NCI-H82 (cell line): ENCODE measurements around the gene UNC13C.
A peak's percentile ranks its signal among the peaks of the same experiment; 100 is the strongest.

Experiments used
- DNase-seq: peaks from one replicate; lab custom pipeline; 2025; lab: John Stamatoyannopoulos, UW

The UNC13C gene

DNA sequence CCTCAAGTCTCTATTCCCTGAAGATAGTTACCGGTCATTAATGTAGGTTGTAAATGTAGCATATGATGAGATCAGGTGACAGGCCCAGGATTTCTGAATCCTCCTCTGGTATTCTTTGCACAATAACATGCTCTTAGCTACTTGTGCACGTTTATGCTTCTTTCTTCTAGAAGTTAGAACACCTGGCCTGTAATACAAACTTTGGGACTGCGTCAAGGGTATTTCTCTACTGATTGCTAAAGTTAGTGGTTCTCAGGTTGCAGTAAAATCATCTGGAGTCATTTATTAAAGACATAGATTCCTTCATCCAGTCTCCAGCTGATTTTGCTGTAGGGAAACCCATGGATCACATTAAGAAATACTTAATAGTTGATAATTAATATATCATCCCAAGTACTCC is 48.0 kb downstream of the UNC13C start:
- DNase-seq, result no peak

DNA sequence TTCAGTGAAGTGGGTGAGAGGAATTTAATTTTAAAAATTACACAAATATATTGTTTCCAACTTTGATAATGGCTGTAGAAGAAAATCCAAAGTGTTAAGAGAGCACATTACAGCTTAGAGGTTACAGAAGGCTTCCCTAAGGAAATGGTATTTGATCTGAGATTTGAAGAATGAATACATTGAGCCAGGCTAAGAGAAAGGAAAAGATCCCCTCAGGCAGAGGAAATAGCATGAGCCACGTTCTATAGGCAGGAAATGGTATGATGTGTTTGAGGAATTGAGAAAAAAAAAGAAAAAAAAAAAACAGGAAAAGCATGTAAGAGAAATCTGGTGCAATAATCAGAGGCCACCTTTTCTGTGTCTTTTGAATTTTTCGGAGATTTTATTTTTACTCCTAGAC is 48.6 kb downstream of the UNC13C start:
- DNase-seq, result no peak

- DNase-seq, result no peak
These were observed 50.8 kb downstream of the UNC13C start for GRCh38 chr15:54029081-54029480.

DNA sequence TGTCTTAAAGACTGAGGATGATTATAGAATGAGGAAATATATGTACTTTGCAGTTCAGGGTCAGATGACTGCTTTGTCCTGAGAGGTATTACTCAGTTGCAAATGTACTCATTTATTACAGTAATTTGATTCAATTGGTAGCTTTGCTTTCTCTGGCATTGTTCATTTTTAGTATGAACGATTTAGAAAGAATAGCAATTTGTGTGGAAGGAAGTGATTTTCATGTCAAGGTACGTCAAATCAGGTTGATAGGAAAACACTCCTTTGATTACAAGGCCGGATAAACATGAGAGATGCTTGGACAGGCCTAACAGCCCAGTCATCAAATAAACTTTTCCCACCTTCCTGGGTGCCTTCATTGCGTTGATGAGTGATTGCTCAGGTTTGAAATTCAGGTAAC is 53.8 kb downstream of the UNC13C start:
- no peak for DNase-seq

DNA sequence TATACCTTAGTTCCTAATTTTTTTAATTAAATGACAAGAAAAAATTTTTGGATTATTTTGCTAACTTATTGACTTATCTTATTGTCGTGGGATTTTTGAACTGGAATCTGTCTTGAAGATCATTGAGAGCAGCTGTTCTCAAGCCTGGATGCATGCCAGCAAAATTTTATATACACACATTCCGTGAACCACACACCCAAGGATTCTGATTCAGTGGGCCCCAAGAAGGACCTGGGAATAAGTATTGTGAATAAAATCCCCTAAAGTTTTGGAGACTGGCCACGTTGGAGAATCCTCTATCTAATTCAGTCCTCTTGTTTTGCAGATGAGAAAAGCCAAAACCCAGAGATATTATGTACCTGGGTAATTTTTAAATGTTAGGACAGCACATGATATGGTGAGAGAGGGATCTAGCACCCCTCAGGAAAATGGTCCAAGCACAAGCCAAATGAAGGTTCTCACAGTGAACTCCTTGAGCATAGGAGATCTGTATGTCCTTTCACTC is 55.2 kb downstream of the UNC13C start:
- no peak for DNase-seq

- DNase-seq, result no peak
These were observed 55.7 kb downstream of the UNC13C start for GRCh38 chr15:54033869-54034458.

GRCh38 chr15:54035616-54036015 is 57.4 kb downstream of the UNC13C start:
- DNase-seq, result no peak

DNA sequence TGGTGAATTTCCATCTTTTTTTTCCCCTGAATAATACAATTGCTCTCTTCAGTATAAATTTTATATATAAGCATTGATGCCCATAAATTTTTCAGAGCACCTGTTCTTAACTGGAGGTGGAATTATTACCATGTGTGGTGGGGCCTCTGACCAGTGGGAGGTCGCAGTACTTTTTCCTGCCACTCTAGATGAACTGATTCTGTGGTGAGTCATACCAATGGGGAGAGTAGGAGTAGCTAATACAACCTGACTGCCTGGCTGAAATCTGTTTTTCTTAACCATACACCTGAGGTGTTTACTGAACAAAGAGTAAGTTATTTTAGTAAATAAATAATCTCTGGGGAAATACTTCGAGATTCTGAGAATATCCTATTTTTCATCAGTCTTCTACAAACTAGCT is 67.2 kb downstream of the UNC13C start:
- no peak for DNase-seq

DNA sequence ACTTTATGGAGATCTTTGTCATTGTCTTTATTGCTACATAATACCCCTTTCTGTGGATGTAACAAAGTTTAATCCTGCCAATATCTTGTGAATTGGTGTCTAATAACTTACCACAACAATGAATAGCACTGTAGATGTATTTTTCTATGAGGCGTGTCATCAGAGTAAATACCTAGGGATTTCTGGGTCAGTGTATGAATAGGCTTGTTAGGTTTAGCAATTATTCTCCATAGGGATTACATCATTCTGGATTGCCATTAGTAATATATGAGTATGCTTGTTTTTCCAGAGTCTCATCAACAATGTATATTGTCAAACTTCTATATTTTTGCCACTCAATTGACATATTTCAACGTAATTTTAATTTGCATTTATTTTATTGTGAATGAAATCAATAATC is 67.9 kb downstream of the UNC13C start:
- no peak for DNase-seq

DNA sequence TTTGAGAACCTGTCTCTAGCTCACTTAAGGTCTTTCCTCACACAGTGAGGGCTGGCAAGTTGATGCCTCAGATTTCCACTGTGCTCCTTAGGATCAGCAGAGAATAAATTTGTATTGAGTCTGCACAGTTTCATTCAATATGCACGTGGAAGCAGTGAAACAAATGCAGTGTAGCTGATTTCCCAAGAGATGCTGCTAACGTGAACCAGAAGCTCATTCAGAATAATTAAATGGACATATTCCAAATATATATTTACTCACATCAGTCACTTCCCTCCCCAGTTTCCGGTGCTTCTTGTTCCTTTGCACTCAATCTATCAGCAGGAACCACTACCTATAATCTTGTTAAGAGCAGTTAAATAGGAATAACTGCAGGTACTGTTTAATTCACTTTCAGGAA is 86.1 kb downstream of the UNC13C start:
- no peak for DNase-seq

DNA sequence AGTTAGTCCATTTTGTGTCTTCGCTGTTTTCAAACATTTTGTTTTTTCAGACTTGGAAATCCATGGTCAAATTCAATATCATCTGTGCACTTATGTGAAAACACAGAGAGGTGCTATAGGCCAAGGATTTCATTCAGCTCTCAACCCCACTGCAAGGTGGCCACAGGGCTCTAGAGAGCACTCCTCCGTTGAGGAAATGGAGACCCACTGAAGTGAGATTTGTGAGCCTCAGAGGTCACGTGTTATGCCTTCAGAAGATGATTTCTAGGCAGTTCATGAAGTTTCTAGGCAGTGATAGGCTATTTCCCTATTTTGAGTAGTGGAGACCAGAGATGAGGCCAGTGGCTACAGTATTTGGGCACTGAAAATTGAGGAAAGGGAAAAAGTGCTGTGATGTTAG is 88.2 kb downstream of the UNC13C start:
- DNase-seq, result no peak

- DNase-seq, result peak; percentile 66
These were observed 104.7 kb downstream of the UNC13C start for GRCh38 chr15:54082836-54083492.

DNA sequence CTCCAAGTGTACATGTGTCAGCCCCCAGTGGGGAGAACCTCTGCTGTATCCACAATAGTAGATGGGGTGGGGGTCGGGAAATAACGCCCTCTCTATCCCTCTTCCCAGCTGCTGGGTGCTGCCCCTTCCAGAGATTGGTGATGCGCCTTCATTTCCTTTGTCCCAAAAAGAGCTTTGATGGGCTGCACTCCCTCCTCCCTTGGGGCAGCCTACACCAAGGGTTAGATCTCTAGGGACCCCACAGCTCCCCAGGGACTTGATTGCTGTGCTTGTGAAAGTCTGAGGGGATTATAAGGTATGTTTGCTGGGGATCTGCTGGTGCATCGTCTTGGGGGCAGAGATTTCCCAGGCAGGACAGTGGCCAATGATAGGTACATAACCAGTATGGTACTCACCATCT is 105.3 kb downstream of the UNC13C start:
- peak; percentile 2 for DNase-seq

DNA sequence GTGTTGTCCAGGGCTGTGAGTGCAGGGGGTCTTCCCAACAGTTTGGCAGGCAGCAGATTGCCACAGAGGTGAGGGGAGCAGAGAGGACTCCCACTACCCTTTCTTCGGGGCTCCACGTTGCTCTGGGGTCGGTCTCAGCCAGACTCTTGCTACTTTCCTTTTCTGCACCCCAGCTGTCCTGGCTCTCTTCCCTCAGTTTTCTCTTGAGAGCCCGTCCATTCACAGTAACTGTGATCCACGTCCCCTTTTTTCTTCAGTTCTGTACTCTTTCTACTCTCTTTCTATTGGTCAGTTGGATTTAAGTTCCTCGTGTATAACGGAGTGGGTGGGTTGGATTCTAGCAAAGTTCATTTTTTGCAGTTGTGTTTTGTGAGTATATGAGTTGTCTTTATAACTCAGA is 105.8 kb downstream of the UNC13C start:
- no peak for DNase-seq

DNA sequence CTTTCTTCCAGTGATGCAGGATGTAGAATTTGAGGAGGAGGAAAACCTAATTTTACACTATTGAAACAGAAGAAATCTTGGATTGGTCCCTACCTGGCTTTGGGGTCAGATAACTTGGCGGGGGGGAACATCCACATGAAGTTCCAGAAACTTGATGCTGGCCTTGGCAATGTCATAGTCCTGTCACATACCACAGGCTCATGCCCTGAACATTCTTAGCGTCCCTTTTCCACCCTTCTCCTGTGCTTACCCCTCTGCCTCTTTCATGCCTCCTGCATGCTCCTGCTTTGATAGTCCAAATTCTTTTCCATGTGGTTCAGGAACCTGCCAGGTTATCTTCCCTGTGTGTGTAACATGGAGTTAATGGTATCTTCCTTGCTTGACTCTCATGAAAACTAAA is 110.6 kb downstream of the UNC13C start:
- DNase-seq, result no peak

- no peak for DNase-seq
These were observed 111.5 kb downstream of the UNC13C start for GRCh38 chr15:54089776-54090175.

GRCh38 chr15:54091651-54092050 is 113.4 kb downstream of the UNC13C start:
- no peak for DNase-seq

DNA sequence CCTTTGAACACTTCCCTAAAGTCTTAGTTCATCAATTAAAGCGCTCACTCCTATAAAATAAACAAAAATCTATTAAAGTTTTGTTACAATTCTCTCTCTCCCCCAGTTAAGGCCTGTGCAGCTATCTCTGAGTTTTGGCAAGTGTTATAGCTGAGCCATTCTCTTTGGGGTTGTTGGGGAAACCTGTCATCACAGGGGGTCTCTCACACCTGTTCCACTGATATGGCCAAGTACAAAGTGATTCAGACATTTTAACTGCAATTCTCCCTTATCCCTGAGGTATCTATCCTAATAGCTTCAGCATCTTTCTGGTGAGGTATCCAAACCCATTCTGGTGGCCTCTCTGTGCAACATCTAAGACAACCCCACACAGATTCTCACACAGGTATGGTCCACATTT is 116.4 kb downstream of the UNC13C start:
- DNase-seq, result no peak

DNA sequence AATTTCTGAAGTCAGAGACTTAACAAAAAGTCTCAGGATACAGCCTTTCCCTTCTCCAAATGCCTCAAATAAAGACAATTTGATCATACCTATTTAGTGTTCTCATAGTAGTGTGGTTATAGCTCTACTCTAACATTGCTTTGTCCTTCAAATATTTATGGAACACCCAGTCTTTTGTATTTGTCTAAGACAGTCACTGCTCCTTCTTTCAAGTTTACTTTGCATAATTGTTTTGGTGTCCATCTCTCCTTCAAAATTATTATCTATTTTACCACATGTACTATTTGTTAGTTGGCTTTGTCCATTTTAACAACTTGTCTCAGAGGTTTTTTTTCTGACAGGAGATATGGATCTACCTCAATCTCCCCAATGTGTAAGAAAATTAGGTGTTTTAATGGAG is 118.8 kb downstream of the UNC13C start:
- DNase-seq, result no peak

DNA sequence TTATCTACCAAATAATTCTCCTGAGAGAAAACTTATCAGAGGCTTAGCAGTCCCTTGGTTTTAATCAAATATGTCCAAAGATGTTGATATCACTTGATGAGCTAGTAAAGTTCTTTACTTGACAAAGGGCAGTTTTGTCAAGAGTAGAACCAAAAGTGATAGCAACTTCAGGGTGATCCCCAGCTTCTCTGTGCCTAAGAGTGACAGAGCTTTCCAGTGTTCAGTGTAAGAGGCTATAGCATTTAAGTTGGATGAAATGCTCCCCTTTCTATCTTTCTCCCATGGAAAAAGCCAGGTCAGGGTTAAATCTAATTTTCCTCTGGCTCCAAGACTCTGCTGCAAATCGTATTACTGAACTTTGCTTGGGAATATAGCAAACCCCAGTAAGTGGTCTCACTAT is 120.8 kb downstream of the UNC13C start:
- DNase-seq, result no peak

DNA sequence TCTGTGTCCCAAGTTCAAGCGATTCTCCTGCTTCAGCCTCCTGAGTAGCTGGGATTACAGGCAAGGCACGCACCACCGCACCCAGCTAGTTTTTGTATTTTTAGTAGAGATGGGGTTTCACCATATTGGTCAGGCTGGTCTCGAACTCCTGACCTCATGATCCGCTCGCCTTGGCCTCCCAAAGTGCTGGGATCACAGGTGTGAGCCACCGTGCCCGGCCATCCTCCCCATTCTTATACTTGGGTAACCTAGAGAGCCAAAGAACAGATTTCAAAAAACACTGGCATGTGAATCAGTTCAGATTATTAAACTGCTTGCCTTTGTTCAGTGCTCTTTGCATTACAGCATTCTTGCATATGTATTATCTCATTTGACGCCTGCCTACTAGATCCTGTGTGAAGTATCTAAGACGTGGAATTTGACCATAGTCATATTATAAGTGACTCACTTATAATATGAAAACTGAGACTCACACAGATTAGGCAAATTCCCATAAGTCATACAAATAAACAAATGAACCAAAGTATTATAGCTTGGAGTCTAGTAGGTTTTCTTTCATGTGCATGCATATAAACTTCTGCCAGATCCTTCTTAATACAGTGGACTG is 123.5 kb downstream of the UNC13C start:
- DNase-seq, result no peak

- DNase-seq, result no peak
These were observed 124.5 kb downstream of the UNC13C start for GRCh38 chr15:54102704-54103103.

- DNase-seq, result no peak
These were observed 130.8 kb downstream of the UNC13C start for GRCh38 chr15:54109014-54109413.

DNA sequence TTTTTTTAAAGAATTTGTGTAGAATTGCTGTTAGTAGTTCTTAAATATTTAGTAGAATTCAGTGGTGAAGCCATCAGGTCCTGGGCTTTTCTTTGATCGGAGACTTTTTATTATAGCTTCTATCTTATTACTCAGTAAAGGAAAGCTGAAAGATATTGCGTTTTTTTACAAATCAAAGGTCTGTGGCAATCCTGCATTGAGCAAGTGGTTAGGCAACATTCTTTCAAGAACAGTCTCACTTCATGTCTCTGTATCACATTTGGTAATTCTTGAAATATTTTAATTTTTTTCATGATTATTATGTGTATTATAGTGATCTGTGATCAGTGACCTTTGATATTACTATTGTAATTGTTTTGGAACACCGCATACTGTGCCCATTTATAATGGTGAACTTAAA is 140.8 kb downstream of the UNC13C start:
- no peak for DNase-seq
